ENCODE data around the gene SAP25.

GRCh38 chr7:100584683-100585510 lies 11.2 kb upstream of the SAP25 start:
- TF ChIP-seq YY1 (IDR thresholded peaks at IDR 0.05; ENCODE audit: insufficient read depth, insufficient read length) (no peak), SUZ12 (IDR thresholded peaks at IDR 0.05; ENCODE audit: extremely low read depth, insufficient read depth, insufficient read length) (no peak), ZNF274 (IDR thresholded peaks at IDR 0.05; ENCODE audit: low read depth, low read length) (no peak)
